Stimulated activated naive CD8-positive, alpha-beta T cell treated with anti-CD3 and anti-CD28 coated beads, Interleukin-15, amount 100 ng/mL, for 72 hours (primary cell): ENCODE measurements around the gene TMEM220.

Experiments used
- ATAC-seq: fragments of 150-1000 bp; cut with Tn5 transposase; 2 replicates; pipeline ENCODE4 v1.10.0; 2021; ENCODE audit warnings: mild to moderate bottlenecking, moderate library complexity
- DNase-seq, 2 donors: peaks; one replicate each; pipeline ENCODE4 v3.0.0; 2021 to 2022
- H3K27ac Mint-ChIP-seq, 2 donors: one replicate each; pipeline ENCODE4 v1.8.0; 2022; ENCODE audit warnings: mild to moderate bottlenecking in 2 of 2, mixed read lengths in 2 of 2, moderate library complexity in 2 of 2
- H3K27me3 Mint-ChIP-seq: one replicate; pipeline ENCODE4 v1.8.0; 2022; ENCODE audit warnings: mixed read lengths
- H3K4me1 Mint-ChIP-seq: one replicate; pipeline ENCODE4 v1.8.0; 2022; ENCODE audit warnings: mild to moderate bottlenecking, mixed read lengths
- H3K4me3 Mint-ChIP-seq, 2 donors: one replicate each; pipeline ENCODE4 v1.8.0; 2022; ENCODE audit warnings: mild to moderate bottlenecking in 2 of 2, mixed read lengths in 2 of 2, moderate library complexity in 1 of 2
- H3K9me3 Mint-ChIP-seq, 2 donors: one replicate each; pipeline ENCODE4 v1.8.0; 2022; ENCODE audit warnings: mixed read lengths in 2 of 2

Gene TMEM220

GRCh38 chr17:10668775-10669174, 61.0 kb downstream of the TMEM220 start:
- Mint-ChIP-seq H3K27ac (no peak overlapping the region), H3K4me1 (no peaks in the 10 kb centered on the region), H3K4me3 (no peak overlapping the region), H3K9me3 (no peaks in the 10 kb centered on the region), H3K27me3 (no peaks in the 10 kb centered on the region)
- DNase-seq (no peak), ATAC-seq (no peak)

DNA sequence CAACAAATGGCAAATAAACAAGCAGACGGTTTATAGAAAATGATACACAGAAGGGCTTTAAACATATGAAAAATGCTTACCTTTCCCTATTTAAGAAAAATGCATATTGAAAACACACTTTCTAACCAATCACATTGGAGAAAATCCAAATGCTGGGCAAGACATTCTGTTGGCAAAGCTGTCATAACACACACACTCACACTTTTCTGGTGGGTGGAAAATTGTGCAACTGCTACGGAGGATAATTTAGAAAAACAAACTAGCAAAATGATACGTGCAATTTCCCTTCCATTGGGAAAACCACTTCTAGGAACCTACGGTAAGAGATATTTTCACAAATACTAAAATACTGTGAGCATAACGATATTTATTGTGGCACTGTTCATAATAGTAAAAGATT, 62.9 kb downstream of the TMEM220 start:
- Mint-ChIP-seq H3K4me1 (no peaks in the 10 kb centered on the region), H3K9me3 (no peaks in the 10 kb centered on the region), H3K4me3 (no peak overlapping the region), H3K27me3 (no peaks in the 10 kb centered on the region), H3K27ac (no peak overlapping the region)
- DNase-seq, result no peak
- no peak for ATAC-seq

DNA sequence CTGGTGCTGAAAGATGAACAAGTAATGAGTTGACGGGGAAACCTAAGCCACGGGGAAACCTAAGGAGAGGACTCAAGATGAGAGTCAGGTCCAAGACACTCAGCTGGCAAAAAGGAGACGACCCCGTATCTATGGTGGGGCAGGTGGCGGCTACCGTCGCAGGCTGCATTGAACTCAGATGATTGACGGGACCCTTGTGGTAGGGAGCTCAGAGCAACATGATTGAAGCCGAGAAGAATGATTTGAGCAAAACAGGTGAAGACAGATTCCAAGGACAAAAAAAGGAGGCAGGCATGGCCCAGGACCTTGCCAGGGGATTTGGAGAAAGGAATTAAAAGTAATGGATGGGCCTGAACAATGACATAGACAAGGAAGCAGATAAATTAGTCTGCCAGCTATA, 65.3 kb downstream of the TMEM220 start:
- Mint-ChIP-seq H3K27me3 (no peaks in the 10 kb centered on the region), H3K27ac (no peak overlapping the region), H3K4me3 (no peak overlapping the region), H3K4me1 (no peaks in the 10 kb centered on the region), H3K9me3 (no peaks in the 10 kb centered on the region)
- DNase-seq (no peak), ATAC-seq (no peak)
